ENCODE results near the gene PATJ. TPM values are rescaled to one million over a fixed set of nuclear protein-coding genes. Genes with fewer than 3 reads are reported as not detected.

Gene PATJ
- total and polyA plus RNA-seq, 3 donors from 2014 or later = 12.9 to 44.5 (median 21.6) TPM

DNA sequence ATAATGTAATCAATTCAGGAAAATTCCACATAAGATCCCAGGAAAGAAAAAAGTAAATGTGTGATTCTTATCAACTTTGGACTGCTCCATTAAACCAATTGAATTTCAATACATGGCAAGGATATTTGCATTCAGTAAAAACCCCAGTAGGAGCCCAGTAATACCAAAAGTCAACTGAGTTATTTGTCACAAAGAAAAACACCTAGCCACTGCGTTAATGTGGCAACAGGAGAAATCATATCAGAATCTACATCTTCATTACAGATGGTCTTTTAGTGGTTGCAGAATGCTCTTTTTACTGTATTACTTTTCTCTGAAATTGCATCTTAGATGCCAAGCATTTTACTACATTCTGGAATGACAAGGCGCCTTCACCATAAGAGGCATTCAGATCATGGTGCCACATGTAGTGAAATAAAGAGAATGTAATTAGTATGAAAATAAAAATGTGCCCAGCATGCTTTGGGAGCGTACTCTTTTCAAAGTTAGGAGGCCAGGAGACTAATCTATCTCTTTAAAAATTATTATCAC lies 180.7 kb downstream of the PATJ start:
- TF ChIP-seq POLR2A (IDR thresholded peaks at IDR 0.05) (no peak), CTCF (IDR thresholded peaks at IDR 0.05) (no peak)
- intact Hi-C loops (cut with DNase I; ENCODE audit: low total_unique reads) = no loop called here
- Histone ChIP-seq H3K4me3 (no peak overlapping the region), H3K27me3 (no peaks in the 10 kb centered on the region), H3K36me3 (ENCODE audit: low read depth, missing control alignments) (no peaks in the 10 kb centered on the region), H3K27ac (no peak overlapping the region), H3K4me1 (no peaks in the 10 kb centered on the region), H3K9me3 (no peaks in the 10 kb centered on the region)
- no peak for DNase-seq
- 92 to 95% methylated on average over 3 of the region's 3 CpGs for WGBS, 2 donors

GRCh38 chr1:61925591-61926298 lies 183.5 kb downstream of the PATJ start:
- H3K4me1 ChIP-seq = no peaks in the 10 kb centered on the region
- intact Hi-C loops (cut with DNase I; ENCODE audit: low total_unique reads) = no loop called here
- no peaks in the 10 kb centered on the region for H3K27me3 ChIP-seq
- no peaks in the 10 kb centered on the region for H3K36me3 ChIP-seq (ENCODE audit: low read depth, missing control alignments)
- WGBS, 2 donors = 71 to 90% methylated on average over 1 of the region's 1 CpG
- no peaks in the 10 kb centered on the region for H3K9me3 ChIP-seq
- TF ChIP-seq CTCF (IDR thresholded peaks at IDR 0.05) = no peak
- TF ChIP-seq POLR2A (IDR thresholded peaks at IDR 0.05) = no peak
- H3K4me3 ChIP-seq = no peak overlapping the region
- no peak for DNase-seq
- no peak overlapping the region for H3K27ac ChIP-seq

DNA sequence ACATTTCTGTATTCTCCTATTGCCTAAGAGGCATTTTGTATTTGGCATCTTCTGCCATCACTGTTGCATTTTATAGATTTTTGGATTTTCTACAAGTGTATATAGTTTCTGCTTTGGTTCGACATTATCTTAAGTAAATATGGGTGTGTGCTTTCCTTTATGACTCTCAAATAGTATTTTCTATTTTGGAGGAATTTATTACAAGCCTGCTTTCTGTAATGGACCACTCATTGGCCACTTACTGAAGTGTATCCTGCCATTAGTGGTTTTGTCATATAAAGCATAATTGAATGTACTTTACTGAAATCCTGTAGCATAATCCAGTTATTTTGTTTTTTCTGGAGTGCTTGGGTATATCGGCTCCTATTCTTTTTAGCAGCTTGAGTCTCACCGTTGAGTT lies 184.3 kb downstream of the PATJ start:
- TF ChIP-seq POLR2A (IDR thresholded peaks at IDR 0.05) = no peak
- TF ChIP-seq CTCF (IDR thresholded peaks at IDR 0.05) = no peak
- no peaks in the 10 kb centered on the region for H3K36me3 ChIP-seq (ENCODE audit: low read depth, missing control alignments)
- 90 to 94% methylated on average over 3 of the region's 3 CpGs for WGBS, 2 donors
- intact Hi-C loops (cut with DNase I; ENCODE audit: low total_unique reads) = no loop called here
- H3K27me3 ChIP-seq = no peaks in the 10 kb centered on the region
- no peak overlapping the region for H3K27ac ChIP-seq
- DNase-seq = no peak
- H3K4me1 ChIP-seq = no peaks in the 10 kb centered on the region
- H3K4me3 ChIP-seq = no peak overlapping the region
- H3K9me3 ChIP-seq = no peaks in the 10 kb centered on the region

DNA sequence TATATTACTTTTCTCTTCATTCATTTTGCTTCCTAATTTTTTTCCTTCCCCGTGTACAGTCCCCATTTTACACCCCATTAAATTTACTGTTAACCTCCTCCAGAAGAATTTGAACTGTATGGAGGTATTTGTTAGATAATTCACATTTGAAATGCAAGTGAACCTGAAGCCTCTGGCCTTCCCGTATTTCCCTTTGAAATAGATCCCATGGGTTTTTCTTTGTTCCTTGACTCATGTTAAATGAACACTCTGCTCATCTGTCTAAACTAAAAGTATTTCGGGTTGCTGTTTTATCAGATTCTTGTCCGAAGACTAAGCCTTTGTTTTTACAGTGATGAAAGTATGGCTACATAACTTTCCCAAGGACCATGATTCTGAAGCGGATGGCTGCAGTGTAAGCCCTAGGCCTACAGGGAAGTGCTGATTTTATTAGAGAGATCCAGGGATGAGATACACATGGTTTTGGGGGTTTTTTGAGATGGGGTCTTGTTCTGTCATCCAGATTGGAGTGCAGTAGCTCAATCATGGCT lies 187.9 kb downstream of the PATJ start:
- no peak for TF ChIP-seq POLR2A (IDR thresholded peaks at IDR 0.05)
- WGBS, 2 donors = 67 to 80% methylated on average over 5 of the region's 5 CpGs
- Histone ChIP-seq H3K27ac (no peak overlapping the region), H3K27me3 (no peaks in the 10 kb centered on the region), H3K4me1 (no peaks in the 10 kb centered on the region), H3K36me3 (ENCODE audit: low read depth, missing control alignments) (no peaks in the 10 kb centered on the region), H3K4me3 (no peak overlapping the region), H3K9me3 (no peaks in the 10 kb centered on the region)
- DNase-seq = no peak
- intact Hi-C loops (cut with DNase I; ENCODE audit: low total_unique reads) = no loop called here

DNA sequence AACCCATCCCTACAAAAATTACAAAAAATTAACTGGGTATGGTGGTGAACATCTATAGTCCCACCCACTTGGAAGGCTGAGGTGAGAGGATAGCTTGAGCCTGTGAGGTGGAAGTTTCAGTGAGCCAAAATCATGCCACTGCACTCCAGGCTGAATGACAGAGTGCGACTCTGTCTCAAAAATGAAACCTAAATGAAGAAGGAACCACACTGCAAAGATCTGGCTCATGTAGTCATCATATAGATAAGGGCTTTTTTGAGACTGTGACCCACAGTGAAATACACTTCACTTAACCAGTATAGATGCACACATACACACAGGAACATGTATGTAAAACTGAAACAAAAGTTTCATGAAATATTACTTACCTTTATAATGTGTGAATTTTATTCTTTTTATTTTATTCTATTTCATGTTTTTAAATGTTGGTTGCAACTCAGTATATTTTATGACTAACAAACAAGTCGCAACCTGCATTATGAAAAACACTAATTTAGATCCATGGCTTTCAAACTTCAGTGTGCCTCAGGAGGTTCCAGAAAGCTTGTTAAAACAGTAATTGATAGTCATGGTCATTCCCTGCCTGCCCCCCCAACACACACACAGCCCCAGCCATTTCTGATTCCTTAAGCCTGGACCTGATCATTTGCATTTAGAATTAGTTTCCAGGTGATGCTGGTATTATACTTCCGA lies 189.5 kb downstream of the PATJ start:
- H3K27me3 ChIP-seq = no peaks in the 10 kb centered on the region
- intact Hi-C loops (cut with DNase I; ENCODE audit: low total_unique reads) = no loop called here
- no peaks in the 10 kb centered on the region for H3K9me3 ChIP-seq
- TF ChIP-seq CTCF (IDR thresholded peaks at IDR 0.05) (no peak), POLR2A (IDR thresholded peaks at IDR 0.05) (no peak)
- 90 to 93% methylated on average over 3 of the region's 3 CpGs for WGBS, 2 donors
- no peak overlapping the region for H3K4me3 ChIP-seq
- no peaks in the 10 kb centered on the region for H3K4me1 ChIP-seq
- no peaks in the 10 kb centered on the region for H3K36me3 ChIP-seq (ENCODE audit: low read depth, missing control alignments)
- H3K27ac ChIP-seq = no peak overlapping the region
- no peak for DNase-seq

Data from testis (tissue), 3 donors.